A673 (cell line): ENCODE results near the gene TERT. TPM values are rescaled to one million over a fixed set of nuclear protein-coding genes. Genes with fewer than 3 reads are reported as not detected.

Experiments
- BruUV-seq: library from RNA; stranded (reverse); fragments of 400-500 nt; replicated peaks from 2 replicates; lab custom pipeline; 2021; lab: Mats Ljungman, UMichigan
- CTCF ChIA-PET: fragments of 300-600 bp; sonication (Branson Sonifier 250); formaldehyde crosslinking; loops from one replicate; lab custom pipeline; 2022; ENCODE audit warnings: antibody characterized with exemption; lab: Charles Lee
- POLR2A ChIA-PET: fragments of 300-600 bp; sonication (Branson Sonifier 250); formaldehyde crosslinking; loops from one replicate; lab custom pipeline; 2022; ENCODE audit warnings: antibody characterized with exemption; ENCODE audit not compliant: low non-redundant PET; lab: Charles Lee
- DNase-seq: peaks from one replicate; pipeline ENCODE4 v3.0.0-alpha.2; 2015; ENCODE audit warnings: low spot score
- H3K27ac ChIP-seq: fragments of 200-600 bp; sonication (generic); 2 replicates; pipeline ENCODE4 v1.5.1; 2016; ENCODE audit warnings: mixed run types, low read depth, mild to moderate bottlenecking, mixed read lengths, antibody characterized with exemption, low read length; ENCODE audit not compliant: poor library complexity, severe bottlenecking
- H3K27me3 ChIP-seq: fragments of 200-600 bp; sonication (generic); replicated peaks from 2 replicates; pipeline ENCODE4 v1.6.1; 2017; ENCODE audit warnings: mixed run types, low read depth, mild to moderate bottlenecking, mixed read lengths, antibody characterized with exemption, low read length; ENCODE audit not compliant: insufficient read depth, poor library complexity
- H3K36me3 ChIP-seq: fragments of 200-600 bp; sonication (generic); 2 replicates; pipeline ENCODE4 v1.6.1; 2016; ENCODE audit warnings: mixed run types, mild to moderate bottlenecking, mixed read lengths, antibody characterized with exemption, low read length; ENCODE audit not compliant: insufficient read depth, poor library complexity, severe bottlenecking
- H3K4me1 ChIP-seq: fragments of 200-600 bp; sonication (generic); 2 replicates; pipeline ENCODE4 v1.6.1; 2017; ENCODE audit warnings: mixed run types, mild to moderate bottlenecking, mixed read lengths, antibody characterized with exemption, low read length; ENCODE audit not compliant: insufficient read depth, poor library complexity, severe bottlenecking
- H3K4me3 ChIP-seq: fragments of 200-600 bp; sonication (generic); 2 replicates; pipeline ENCODE4 v1.5.1; 2016; ENCODE audit warnings: low read depth, mixed run types, mild to moderate bottlenecking, mixed read lengths, low read length; ENCODE audit not compliant: poor library complexity, severe bottlenecking
- H3K9me3 ChIP-seq: fragments of 200-600 bp; sonication (generic); 2 replicates; pipeline ENCODE4 v1.6.1; 2016; ENCODE audit warnings: mixed run types, low read depth, mild to moderate bottlenecking, mixed read lengths, antibody characterized with exemption, low read length; ENCODE audit not compliant: poor library complexity, severe bottlenecking
- EZH2 ChIP-seq: fragments of 200-600 bp; sonication (generic); IDR thresholded peaks from 2 replicates; pipeline ENCODE4 v1.6.1; 2017; ENCODE audit warnings: borderline replicate concordance, low read depth, mild to moderate bottlenecking, mixed read lengths, antibody characterized with exemption, low read length; ENCODE audit not compliant: poor library complexity, severe bottlenecking
- intact Hi-C: fragments of 100-400 bp; cut with micrococcal nuclease; formaldehyde crosslinking; loops from one replicate; pipeline ENCODE4 v1.10.0; 2022; ENCODE audit not compliant: unreplicated experiment
- total RNA-seq: library from RNA; stranded (reverse); gene quantifications from 2 replicates; pipeline ENCODE4 v1.2.3, GENCODE V29; 2021
- TF ChIP-seq, protein P1 (sequence below): fragments of 300-800, 200-600 bp; sonication (generic); conservative IDR thresholded peaks from 2 replicates; pipeline ENCODE4 v1.5.1; 2017; ENCODE audit warnings: low read depth, mild to moderate bottlenecking, antibody characterized with exemption, low read length, moderate library complexity, mixed read lengths

The TERT gene
- total RNA-seq, 1 experiment from 2014 or later: 14.2 TPM

DNA sequence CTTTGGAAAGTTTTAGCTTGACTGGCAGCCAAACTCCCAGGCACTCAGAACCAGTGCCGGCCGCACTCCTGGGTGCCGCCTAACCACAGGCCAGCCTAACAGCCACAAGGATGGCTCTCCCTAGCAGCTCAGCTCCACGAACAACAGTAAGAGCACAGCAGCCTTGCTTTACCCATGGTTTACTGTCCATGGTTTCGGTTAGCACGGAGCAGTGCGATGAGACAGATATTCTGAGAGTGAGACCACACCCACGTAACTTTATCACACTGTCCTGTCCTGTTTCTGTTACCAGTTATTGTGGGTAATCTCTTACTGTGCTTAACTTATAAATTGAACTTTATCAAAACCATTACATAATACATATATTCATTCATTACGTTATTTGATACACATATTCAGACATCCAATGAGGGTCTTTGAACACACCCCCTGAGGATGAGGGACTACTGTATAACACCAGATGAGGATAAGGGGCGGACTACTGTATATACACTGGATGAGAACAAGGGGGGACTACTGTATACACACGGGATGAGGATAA, 37.7 kb upstream of the TERT start:
- intact Hi-C loops: no loop called here
- no peak overlapping the region for H3K27ac ChIP-seq
- no peak overlapping the region for H3K4me3 ChIP-seq
- no TSS peak for BruUV-seq
- peaks cover 28% of the 10 kb centered on the region for H3K36me3 ChIP-seq
- no peaks in the 10 kb centered on the region for H3K9me3 ChIP-seq
- CTCF ChIA-PET: no interaction called here
- POLR2A ChIA-PET: no interaction called here
- no peaks in the 10 kb centered on the region for H3K27me3 ChIP-seq
- TF ChIP-seq, protein P1, sequence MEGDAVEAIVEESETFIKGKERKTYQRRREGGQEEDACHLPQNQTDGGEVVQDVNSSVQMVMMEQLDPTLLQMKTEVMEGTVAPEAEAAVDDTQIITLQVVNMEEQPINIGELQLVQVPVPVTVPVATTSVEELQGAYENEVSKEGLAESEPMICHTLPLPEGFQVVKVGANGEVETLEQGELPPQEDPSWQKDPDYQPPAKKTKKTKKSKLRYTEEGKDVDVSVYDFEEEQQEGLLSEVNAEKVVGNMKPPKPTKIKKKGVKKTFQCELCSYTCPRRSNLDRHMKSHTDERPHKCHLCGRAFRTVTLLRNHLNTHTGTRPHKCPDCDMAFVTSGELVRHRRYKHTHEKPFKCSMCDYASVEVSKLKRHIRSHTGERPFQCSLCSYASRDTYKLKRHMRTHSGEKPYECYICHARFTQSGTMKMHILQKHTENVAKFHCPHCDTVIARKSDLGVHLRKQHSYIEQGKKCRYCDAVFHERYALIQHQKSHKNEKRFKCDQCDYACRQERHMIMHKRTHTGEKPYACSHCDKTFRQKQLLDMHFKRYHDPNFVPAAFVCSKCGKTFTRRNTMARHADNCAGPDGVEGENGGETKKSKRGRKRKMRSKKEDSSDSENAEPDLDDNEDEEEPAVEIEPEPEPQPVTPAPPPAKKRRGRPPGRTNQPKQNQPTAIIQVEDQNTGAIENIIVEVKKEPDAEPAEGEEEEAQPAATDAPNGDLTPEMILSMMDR: no peak
- no peak for TF ChIP-seq EZH2
- peaks cover 4% of the 10 kb centered on the region for H3K4me1 ChIP-seq
- peak; percentile 67 for DNase-seq

DNA sequence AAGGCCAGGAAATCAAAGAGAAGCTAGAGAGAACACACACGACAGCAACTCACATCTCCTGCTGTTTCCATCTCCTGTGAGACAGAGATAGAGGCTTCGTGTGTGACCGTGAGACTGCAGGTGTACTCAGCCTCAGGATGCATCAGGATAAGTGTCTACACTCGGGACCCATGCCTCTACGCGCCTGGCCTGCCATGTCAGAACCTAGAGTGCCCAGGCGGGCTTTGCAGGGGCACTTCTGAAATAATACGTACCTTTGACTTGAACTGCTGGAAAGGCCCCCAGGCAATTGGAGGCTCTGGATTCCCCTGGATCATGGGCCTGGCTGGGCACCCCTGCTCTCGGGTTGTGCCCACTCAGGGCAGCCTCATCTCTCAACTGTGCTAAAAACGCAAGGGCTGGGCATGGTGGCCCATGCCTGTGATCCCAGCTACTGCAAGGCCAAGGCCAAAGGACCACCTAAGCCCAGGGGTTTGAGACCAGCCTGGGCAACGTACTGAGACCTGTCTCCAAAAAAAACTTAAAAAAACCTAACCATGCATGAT, 37.1 kb upstream of the TERT start:
- Histone ChIP-seq H3K27me3 (no peaks in the 10 kb centered on the region), H3K4me1 (peaks cover 4% of the 10 kb centered on the region), H3K9me3 (no peaks in the 10 kb centered on the region), H3K27ac (no peak overlapping the region), H3K36me3 (peaks cover 22% of the 10 kb centered on the region), H3K4me3 (no peak overlapping the region)
- intact Hi-C loops: no loop called here
- no TSS peak for BruUV-seq
- ChIA-PET CTCF (no interaction called here), POLR2A (no interaction called here)
- TF ChIP-seq EZH2: no peak
- TF ChIP-seq, protein P1: no peak
- no peak for DNase-seq

DNA sequence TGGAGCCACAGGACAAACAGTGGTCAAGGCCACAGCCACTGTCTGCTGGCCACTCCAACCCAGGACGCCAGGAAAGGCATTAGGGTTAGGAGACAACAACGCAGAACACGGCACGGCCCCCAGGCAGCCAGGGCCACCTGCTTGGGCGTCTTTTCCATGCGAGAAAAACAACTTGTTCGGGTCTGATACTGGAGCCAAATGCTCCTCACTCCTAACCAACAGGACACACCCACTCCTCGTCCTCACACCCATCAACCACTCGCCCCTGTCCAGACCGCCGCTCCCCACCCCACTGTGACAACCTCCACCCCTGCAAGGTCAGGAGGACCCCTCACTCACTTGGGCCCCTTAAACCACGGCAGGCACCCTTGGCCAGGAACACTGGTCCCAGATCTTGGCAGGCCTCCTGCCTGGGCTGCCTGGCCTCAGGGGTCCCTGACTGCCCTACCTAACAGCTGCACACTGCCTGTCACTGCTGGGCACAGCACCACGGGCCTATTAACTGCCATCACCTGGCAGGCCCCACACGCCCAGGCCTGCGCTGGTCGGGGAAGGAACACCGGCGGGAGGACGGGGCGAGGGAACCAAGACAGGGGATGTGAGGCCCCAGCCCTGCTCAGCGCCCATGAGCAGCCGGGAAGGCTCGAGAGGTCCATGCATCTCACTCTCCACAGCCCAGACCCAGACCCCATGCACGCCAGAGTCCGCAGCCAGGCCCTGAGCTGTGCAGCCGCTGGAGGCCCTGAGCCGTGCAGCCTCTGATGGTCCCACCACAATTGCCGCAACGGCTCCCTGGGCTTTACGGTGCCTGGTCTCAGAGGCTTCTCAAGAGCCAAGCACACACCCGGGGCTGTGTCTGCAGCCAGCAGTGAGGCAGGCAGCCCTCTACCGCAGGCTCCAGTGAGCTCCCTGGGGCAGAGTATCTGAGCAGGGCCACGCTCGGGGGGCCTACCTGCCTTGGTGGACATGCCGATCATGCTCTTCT, 36.3 kb upstream of the TERT start:
- CTCF ChIA-PET: no interaction called here
- H3K27me3 ChIP-seq: no peaks in the 10 kb centered on the region
- no peak overlapping the region for H3K4me3 ChIP-seq
- no peak overlapping the region for H3K27ac ChIP-seq
- H3K36me3 ChIP-seq: peaks cover 17% of the 10 kb centered on the region
- POLR2A ChIA-PET: no interaction called here
- peaks cover 4% of the 10 kb centered on the region for H3K4me1 ChIP-seq
- DNase-seq: no peak
- intact Hi-C loops: no loop called here
- no TSS peak for BruUV-seq
- TF ChIP-seq, protein P1: no peak
- TF ChIP-seq EZH2: no peak
- H3K9me3 ChIP-seq: no peaks in the 10 kb centered on the region
